Epithelial cell of prostate (primary cell): Measurements from ENCODE around the gene TUBGCP3.
A peak's percentile ranks its signal among the peaks of the same experiment; 100 is the strongest.

Source experiments
- DNase-seq: peaks from one replicate; pipeline ENCODE4 v3.0.0-alpha.2; 2011; ENCODE audit warnings: low read depth, low spot score
- H3K27ac ChIP-seq: fragments of 450-650 bp; 2 replicates; pipeline ENCODE4 v1.5.1; 2017; ENCODE audit warnings: mild to moderate bottlenecking

The TUBGCP3 gene

DNA sequence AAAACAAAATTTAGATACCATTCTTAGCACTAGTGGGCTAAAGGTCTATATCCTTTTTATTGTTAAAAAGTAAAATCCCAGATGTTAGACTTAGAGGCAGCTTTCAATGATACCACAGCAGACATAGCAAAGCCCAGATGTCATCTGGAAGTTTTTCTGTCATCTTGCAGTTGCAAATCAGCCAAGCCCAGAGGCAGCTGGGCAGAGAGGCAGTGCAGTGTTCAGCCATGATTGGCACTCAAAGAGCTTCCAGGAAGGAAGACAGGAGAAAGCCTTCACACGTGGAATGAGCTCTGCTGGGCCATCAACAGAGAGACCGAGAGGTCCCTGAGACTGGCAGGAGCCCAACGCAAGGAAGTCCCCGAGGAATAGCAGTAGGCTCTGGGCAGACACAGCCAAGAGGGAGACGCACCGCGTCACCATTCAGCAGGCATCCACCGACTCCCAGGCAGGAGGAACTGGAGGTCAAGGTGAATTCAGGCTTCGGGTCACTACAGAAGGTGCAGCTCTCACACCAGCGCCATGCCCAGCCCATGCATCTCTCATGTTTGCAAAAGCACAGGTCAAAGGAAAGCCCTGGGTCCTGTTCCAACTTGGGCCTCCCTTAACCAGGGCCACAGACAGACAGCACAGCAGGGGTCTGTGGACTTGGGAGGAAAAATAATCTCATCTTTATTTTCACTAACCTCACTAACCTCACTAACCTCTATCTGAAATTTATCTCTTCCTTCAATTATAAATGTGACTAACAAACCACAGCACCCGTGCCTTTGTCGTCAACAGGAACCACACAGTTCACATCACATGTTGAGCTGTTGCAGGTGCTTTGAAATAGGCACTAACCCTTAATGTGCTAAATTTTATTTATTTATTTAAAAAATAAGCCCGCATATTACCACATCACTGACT lies 54.9 kb downstream of the TUBGCP3 start:
- DNase-seq = no peak
- H3K27ac ChIP-seq = no peak overlapping the region

GRCh38 chr13:112531263-112531794 lies 56.6 kb downstream of the TUBGCP3 start:
- DNase-seq = no peak
- H3K27ac ChIP-seq = no peak overlapping the region

GRCh38 chr13:112530861-112531260 lies 57.1 kb downstream of the TUBGCP3 start:
- no peak for DNase-seq
- no peak overlapping the region for H3K27ac ChIP-seq

GRCh38 chr13:112529216-112529615 lies 58.7 kb downstream of the TUBGCP3 start:
- H3K27ac ChIP-seq = no peak overlapping the region
- no peak for DNase-seq

- DNase-seq = no peak
- no peak overlapping the region for H3K27ac ChIP-seq
Observed at GRCh38 chr13:112526146-112526853, 61.7 kb downstream of the TUBGCP3 start.

GRCh38 chr13:112525356-112525945 lies 62.5 kb downstream of the TUBGCP3 start:
- H3K27ac ChIP-seq = no peak overlapping the region
- no peak for DNase-seq

DNA sequence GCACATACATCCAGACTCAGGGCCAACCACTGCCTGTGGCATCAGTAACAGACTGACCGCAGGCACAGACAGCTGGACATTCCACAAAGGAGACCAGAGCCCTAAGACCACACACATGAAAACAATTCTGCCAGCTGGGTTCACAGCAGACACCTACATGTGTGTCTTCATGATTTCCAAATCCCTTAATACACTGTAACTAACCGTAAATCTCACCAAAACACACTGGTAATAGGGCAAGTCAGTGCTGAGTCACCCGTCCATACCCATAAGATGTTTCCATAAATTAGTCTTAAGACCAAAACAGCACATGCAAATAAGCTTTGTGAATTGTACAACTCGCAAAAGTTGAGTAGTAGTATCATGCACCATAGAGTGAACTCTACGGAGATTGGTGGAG lies 65.4 kb downstream of the TUBGCP3 start:
- DNase-seq = no peak
- no peak overlapping the region for H3K27ac ChIP-seq

DNA sequence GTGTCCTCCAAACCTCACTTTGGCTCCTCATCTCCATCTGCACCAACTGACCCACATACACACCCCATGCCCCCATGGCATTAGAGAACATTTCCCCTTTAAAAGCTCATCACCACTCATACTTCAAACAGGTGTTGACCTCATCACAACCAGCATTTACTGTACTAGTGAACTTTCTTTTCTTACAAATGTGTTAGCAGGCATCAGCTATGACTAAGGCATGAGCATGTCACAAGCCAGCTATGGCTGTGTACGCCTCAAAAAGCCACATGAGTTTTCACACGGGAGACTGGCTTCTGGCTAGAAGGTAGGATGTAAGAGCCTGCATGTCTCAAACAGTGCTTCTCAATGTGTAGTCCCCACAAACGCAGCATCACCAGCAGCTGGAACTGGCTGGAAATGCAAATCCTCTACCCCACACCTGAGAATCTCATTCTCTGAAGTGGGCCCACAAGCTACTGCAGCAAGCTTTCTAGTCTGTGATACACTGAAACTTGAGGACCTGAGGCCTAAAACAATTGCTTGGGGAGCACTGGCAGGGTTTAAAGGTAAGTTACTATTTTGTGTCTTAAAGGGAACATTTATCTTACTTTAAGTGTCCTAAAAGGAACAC lies 66.8 kb downstream of the TUBGCP3 start:
- DNase-seq = no peak
- H3K27ac ChIP-seq = no peak overlapping the region

GRCh38 chr13:112519517-112520060 lies 68.4 kb downstream of the TUBGCP3 start:
- no peak for DNase-seq
- H3K27ac ChIP-seq = no peak overlapping the region

DNA sequence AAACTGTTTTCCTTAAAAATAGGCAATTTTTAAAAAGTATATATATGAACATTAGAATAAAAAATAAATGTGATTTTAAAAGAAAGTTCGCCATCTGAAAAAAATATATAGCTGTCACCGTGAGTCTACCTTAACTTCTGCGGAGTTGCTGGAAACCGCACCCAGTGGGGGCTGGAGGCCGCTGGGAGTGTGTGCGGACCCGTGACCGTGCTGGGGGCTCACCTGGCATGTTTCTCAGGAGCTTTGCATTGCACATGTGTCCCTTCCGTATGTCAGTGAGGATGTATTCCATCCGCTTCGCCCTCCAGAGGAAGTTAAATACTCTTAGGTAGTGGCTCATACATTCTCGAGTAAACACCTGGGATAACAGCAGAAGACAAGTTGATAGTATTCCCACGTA lies 71.7 kb downstream of the TUBGCP3 start:
- no peak for DNase-seq
- H3K27ac ChIP-seq = no peak overlapping the region

GRCh38 chr13:112513761-112514160 lies 74.2 kb downstream of the TUBGCP3 start:
- H3K27ac ChIP-seq = no peak overlapping the region
- DNase-seq = no peak

DNA sequence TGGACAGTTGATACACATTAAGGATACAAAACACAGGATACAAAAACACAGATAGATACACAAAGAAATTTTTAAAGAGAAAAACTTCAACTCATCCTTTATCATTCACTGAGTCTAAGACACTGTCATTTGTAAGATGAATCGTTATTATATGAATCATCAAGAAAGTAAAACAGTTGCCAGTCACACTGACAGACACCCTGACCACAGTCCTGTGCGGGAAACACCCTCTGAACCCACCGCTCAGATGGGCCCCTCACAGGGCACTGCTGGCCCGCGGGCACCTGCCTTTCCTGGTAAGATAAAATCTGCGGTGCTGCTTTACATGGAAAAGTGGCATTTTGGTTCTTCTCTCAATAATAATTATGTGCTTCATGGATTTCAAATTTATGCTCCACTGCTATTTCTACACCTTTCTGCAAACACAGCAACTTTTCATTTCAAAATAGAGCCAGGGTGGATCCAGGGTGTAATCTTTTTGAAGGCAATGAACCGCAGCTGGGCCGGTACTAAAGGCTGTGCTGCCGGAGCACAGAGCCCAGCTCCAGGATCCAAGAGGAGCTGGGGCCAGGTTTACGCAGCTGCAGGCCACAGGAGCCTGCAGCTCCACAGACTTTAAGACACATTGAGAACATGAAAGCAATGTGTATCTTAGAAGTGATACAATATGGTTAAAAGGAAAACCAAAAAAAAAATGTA lies 76.8 kb downstream of the TUBGCP3 start:
- no peak for DNase-seq

DNA sequence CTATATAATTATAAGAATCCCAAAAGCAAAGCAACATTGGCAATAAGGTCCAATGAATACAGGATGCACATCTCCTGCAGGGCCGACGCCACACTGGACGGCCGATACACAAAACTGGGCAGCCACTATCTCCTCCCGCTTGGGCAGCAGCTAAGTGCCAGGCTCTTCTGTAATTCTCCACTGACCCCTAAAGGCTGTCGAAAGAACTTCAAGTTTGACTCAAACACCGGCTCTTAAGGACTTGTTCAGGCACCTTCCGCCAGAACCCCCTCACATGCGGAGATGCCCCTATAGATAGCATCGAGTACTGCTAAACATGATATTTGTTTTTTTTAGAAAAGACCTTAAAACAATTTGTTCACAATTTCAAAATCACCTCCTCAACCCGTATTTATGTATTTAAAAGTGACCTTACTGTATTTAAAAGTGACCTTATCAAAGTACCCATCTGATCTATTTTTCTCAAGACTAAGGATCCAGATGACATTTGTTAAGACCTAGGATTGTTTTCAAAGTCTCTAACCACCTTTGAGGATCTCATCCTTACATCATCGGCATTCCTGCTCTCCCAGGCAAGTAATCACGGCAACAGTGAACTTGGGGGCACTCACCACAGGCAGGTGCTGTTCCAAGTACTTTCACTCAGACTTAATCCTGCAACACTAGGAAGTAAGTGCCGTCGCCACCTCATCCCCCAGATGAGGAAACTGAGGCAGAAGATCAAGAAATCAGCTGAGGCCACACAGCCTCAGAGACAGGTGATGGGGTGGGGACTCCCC lies 77.8 kb downstream of the TUBGCP3 start:
- H3K27ac ChIP-seq = no peak overlapping the region
- DNase-seq = peak; percentile 8

More for the DNA sequence above, 76.8 kb downstream of the TUBGCP3 start:
- H3K27ac ChIP-seq = no peak overlapping the region

DNA sequence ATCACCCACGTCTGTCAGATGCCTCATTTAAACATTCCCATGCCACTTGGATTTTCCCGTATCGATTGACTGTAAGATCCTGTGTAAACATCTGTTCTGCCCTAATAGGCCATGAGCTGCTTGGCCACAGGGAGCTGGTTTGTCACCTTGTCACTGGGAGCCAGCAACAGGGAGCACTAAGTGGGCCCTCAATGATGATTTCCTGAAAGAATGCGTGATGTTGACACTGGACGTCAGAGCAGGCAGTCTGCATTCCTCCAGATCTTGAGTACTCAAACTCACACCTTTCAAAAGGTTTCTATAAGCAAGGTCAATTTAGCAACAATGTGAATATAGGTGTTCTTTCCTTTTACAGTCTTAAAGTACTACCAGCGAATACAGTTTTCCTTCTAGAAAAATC lies 78.8 kb downstream of the TUBGCP3 start:
- no peak for DNase-seq
- H3K27ac ChIP-seq = no peak overlapping the region

DNA sequence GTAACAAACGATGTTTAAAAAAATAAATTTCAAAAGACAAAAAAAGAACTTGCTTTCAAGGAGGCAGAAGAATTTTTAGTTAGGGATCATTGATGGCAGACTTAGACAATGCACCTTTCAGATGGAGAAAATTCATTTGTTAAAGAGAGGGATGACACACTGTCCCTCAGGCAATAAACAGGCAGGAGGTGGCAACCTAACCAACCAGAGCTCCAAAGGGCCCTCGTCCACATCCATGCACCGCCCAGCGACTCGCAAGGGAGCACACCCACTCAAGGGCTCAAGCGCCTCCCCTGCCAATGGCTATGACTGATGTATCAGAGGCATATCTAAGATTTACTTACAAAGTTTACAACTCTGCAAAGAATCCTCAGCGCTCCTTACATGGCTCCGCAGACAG lies 81.9 kb downstream of the TUBGCP3 start:
- DNase-seq = peak; percentile 10
- H3K27ac ChIP-seq = no peak overlapping the region

DNA sequence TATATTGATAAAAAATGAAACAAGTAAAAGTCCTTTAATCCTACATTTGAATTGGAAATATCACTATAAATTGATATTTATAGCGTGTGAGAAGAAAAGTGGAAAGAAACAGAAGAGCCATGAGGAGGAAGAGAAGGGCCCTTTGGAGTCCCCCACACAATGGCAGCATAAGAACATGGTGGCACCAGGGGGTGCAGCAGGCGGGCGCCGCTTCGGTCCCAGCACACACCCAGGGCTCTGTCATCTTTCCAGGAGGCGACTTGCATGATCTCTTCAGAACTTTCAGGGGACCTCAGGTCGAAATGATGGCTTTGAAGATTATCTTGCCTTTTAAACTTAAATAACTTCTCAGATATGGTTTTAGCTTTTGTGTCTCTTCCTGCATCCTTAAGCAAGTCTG lies 91.8 kb downstream of the TUBGCP3 start:
- DNase-seq = no peak
- H3K27ac ChIP-seq = no peak overlapping the region

GRCh38 chr13:112495465-112495864 lies 92.5 kb downstream of the TUBGCP3 start:
- H3K27ac ChIP-seq = no peak overlapping the region
- no peak for DNase-seq

- H3K27ac ChIP-seq = no peak overlapping the region
- no peak for DNase-seq
Observed at GRCh38 chr13:112489199-112489598, 98.8 kb downstream of the TUBGCP3 start.
